ENCODE data around the gene IQGAP3.

GRCh38 chr1:156482276-156482675 is 90.1 kb downstream of the IQGAP3 start:
- TF ChIP-seq POLR2A (IDR thresholded peaks at IDR 0.05) = no peak
- TF ChIP-seq, protein P1, sequence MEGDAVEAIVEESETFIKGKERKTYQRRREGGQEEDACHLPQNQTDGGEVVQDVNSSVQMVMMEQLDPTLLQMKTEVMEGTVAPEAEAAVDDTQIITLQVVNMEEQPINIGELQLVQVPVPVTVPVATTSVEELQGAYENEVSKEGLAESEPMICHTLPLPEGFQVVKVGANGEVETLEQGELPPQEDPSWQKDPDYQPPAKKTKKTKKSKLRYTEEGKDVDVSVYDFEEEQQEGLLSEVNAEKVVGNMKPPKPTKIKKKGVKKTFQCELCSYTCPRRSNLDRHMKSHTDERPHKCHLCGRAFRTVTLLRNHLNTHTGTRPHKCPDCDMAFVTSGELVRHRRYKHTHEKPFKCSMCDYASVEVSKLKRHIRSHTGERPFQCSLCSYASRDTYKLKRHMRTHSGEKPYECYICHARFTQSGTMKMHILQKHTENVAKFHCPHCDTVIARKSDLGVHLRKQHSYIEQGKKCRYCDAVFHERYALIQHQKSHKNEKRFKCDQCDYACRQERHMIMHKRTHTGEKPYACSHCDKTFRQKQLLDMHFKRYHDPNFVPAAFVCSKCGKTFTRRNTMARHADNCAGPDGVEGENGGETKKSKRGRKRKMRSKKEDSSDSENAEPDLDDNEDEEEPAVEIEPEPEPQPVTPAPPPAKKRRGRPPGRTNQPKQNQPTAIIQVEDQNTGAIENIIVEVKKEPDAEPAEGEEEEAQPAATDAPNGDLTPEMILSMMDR (IDR thresholded peaks at IDR 0.05) = no peak
